Activated CD8-positive, alpha-beta memory T cell treated with anti-CD3 and anti-CD28 coated beads, Interleukin-2, amount 50 U/mL, for 24 hours (primary cell): ENCODE measurements around the gene IL1RAPL1.

ENCODE experiments used
- DNase-seq: peaks from one replicate; pipeline ENCODE4 v3.0.0-alpha.2; 2020; ENCODE audit errors: extremely low read depth

Gene IL1RAPL1

GRCh38 chrX:29787656-29788055 lies 1200.4 kb downstream of the IL1RAPL1 start:
- DNase-seq: no peak

- DNase-seq: no peak
Observed at GRCh38 chrX:29788991-29789699, 1201.9 kb downstream of the IL1RAPL1 start.

GRCh38 chrX:29792335-29792734 lies 1205.1 kb downstream of the IL1RAPL1 start:
- no peak for DNase-seq

- DNase-seq: no peak
Observed at GRCh38 chrX:29797156-29797555, 1209.9 kb downstream of the IL1RAPL1 start.

GRCh38 chrX:29798469-29798868 lies 1211.2 kb downstream of the IL1RAPL1 start:
- DNase-seq: no peak

- no peak for DNase-seq
Observed at GRCh38 chrX:29813174-29813573, 1225.9 kb downstream of the IL1RAPL1 start.

GRCh38 chrX:29824176-29824906 lies 1237.1 kb downstream of the IL1RAPL1 start:
- no peak for DNase-seq

- DNase-seq: no peak
Observed at GRCh38 chrX:29826742-29827141, 1239.5 kb downstream of the IL1RAPL1 start.

GRCh38 chrX:29834311-29834710 lies 1247.1 kb downstream of the IL1RAPL1 start:
- no peak for DNase-seq

GRCh38 chrX:29834764-29835163 lies 1247.5 kb downstream of the IL1RAPL1 start:
- no peak for DNase-seq

GRCh38 chrX:29841750-29842149 lies 1254.5 kb downstream of the IL1RAPL1 start:
- no peak for DNase-seq

GRCh38 chrX:29842552-29842951 lies 1255.3 kb downstream of the IL1RAPL1 start:
- no peak for DNase-seq

GRCh38 chrX:29851857-29852605 lies 1264.8 kb downstream of the IL1RAPL1 start:
- no peak for DNase-seq

GRCh38 chrX:29852767-29853166 lies 1265.5 kb downstream of the IL1RAPL1 start:
- DNase-seq: no peak

- no peak for DNase-seq
Observed at GRCh38 chrX:29858714-29859113, 1271.5 kb downstream of the IL1RAPL1 start.

- no peak for DNase-seq
Observed at GRCh38 chrX:29862126-29862677, 1275.0 kb downstream of the IL1RAPL1 start.

GRCh38 chrX:29867971-29868370 lies 1280.7 kb downstream of the IL1RAPL1 start:
- no peak for DNase-seq

GRCh38 chrX:29869837-29870236 lies 1282.6 kb downstream of the IL1RAPL1 start:
- DNase-seq: no peak

GRCh38 chrX:29870608-29871007 lies 1283.4 kb downstream of the IL1RAPL1 start:
- DNase-seq: no peak

- no peak for DNase-seq
Observed at GRCh38 chrX:29872831-29873230, 1285.6 kb downstream of the IL1RAPL1 start.

GRCh38 chrX:29876733-29877132 lies 1289.5 kb downstream of the IL1RAPL1 start:
- DNase-seq: no peak

- DNase-seq: no peak
Observed at GRCh38 chrX:29880977-29881376, 1293.7 kb downstream of the IL1RAPL1 start.
